ENCODE measurements around the gene RAB5B.

- no peak for TF ChIP-seq CTCF (conservative IDR thresholded peaks at IDR 0.05 in 1 of 2, IDR thresholded peaks at IDR 0.05 in 1 of 2; ENCODE audit: extremely low read depth in 1 of 2, insufficient read depth in 1 of 2, low read depth in 1 of 2, low read length in 2 of 2)
- TF ChIP-seq EZH2 (IDR thresholded peaks at IDR 0.05; ENCODE audit: borderline replicate concordance, low read length) = no peak
These were observed 47.8 kb upstream of the RAB5B start for GRCh38 chr12:55925870-55926737.

Measured in mammary epithelial cell (primary cell).